K562 (cell line): ENCODE results near the gene PUSL1. TPM values are rescaled to one million over a fixed set of nuclear protein-coding genes. Genes with fewer than 3 reads are reported as not detected.

Experiments
- ARID2 ChIP-seq: fragments of 450-650 bp; IDR thresholded peaks from 2 replicates; pipeline ENCODE4 v1.6.1; 2017; ENCODE audit warnings: antibody characterized with exemption, mild to moderate bottlenecking
- CBFA2T3 ChIP-seq: fragments of 450-650 bp; IDR thresholded peaks from 2 replicates; pipeline ENCODE4 v1.6.1; 2017
- CREM ChIP-seq: IDR thresholded peaks from 2 replicates; pipeline ENCODE4 v1.6.1; 2014; ENCODE audit warnings: antibody characterized with exemption, low read depth
- EP400 ChIP-seq: fragments of 450-650 bp; IDR thresholded peaks from 2 replicates; pipeline ENCODE4 v1.6.1; 2017; ENCODE audit warnings: antibody characterized with exemption, mild to moderate bottlenecking, moderate library complexity
- ESRRA ChIP-seq: fragments of 450-650 bp; IDR thresholded peaks from 2 replicates; pipeline ENCODE4 v1.6.1; 2014; ENCODE audit warnings: low read depth, mild to moderate bottlenecking, moderate library complexity, borderline replicate concordance
- ETV1 ChIP-seq: fragments of 450-650 bp; conservative IDR thresholded peaks from 2 replicates; pipeline ENCODE4 v1.6.1; 2016; ENCODE audit warnings: missing genetic modification characterization, control low read depth, low read depth, missing compliant biosample characterization
- GATAD2A ChIP-seq: fragments of 450-650 bp; IDR thresholded peaks from 2 replicates; pipeline ENCODE4 v1.6.1; 2017
- GTF2B ChIP-seq: IDR thresholded peaks from 2 replicates; pipeline ENCODE4 v1.6.1; 2011; ENCODE audit not compliant: insufficient read length; ENCODE audit errors: extremely low read depth
- HIVEP1 ChIP-seq: fragments of 250-450 bp; sonication (Bioruptor Pico); IDR thresholded peaks from 2 replicates; pipeline ENCODE4 v1.4.0; 2020; ENCODE audit warnings: mild to moderate bottlenecking
- HLTF ChIP-seq: fragments of 450-650 bp; IDR thresholded peaks from 2 replicates; pipeline ENCODE4 v1.6.1; 2016
- HNRNPL ChIP-seq: fragments of 200-400 bp; formaldehyde crosslinking; IDR thresholded peaks from 2 replicates; pipeline ENCODE4 v1.6.1; 2017; ENCODE audit warnings: low read depth, mild to moderate bottlenecking, low read length
- MAX ChIP-seq: sonication (generic); formaldehyde crosslinking; IDR thresholded peaks from 2 replicates; pipeline ENCODE4 v1.9.0; 2022; ENCODE audit warnings: mild to moderate bottlenecking, missing genetic modification reagents
- MTA3 ChIP-seq: fragments of 450-650 bp; formaldehyde crosslinking; IDR thresholded peaks from 2 replicates; pipeline ENCODE4 v1.6.1; 2017; ENCODE audit warnings: mild to moderate bottlenecking, borderline replicate concordance
- NONO ChIP-seq, 2 experiments: fragments of 200-400 bp in 1 of 2; fragments of 450-650 bp in 1 of 2; formaldehyde crosslinking in 1 of 2; IDR thresholded peaks; 2 replicates each; pipeline ENCODE4 v1.6.1; 2017; ENCODE audit warnings: low read depth in 2 of 2, mild to moderate bottlenecking in 2 of 2, moderate library complexity in 2 of 2, low read length in 1 of 2
- NR3C1 ChIP-seq: sonication (generic); formaldehyde crosslinking; IDR thresholded peaks from 2 replicates; pipeline ENCODE4 v1.8.1; 2022; ENCODE audit warnings: missing genetic modification reagents
- PKNOX1 ChIP-seq: fragments of 450-650 bp; IDR thresholded peaks from 2 replicates; pipeline ENCODE4 v1.6.1; 2016
- SAFB2 ChIP-seq: fragments of 200-400 bp; formaldehyde crosslinking; IDR thresholded peaks from 2 replicates; pipeline ENCODE4 v1.6.1; 2018; ENCODE audit warnings: borderline replicate concordance, low read length, low read depth, moderate library complexity; ENCODE audit not compliant: severe bottlenecking
- ZFPM2 ChIP-seq: fragments of 250-450 bp; sonication (Bioruptor Pico); IDR thresholded peaks from 2 replicates; pipeline ENCODE4 v1.5.1; 2022; ENCODE audit warnings: mild to moderate bottlenecking
- ZNF232 ChIP-seq: sonication (generic); formaldehyde crosslinking; IDR thresholded peaks from 2 replicates; pipeline ENCODE4 v1.8.0; 2022; ENCODE audit warnings: mild to moderate bottlenecking, missing genetic modification reagents
- ZNF644 ChIP-seq: fragments of 200-800 bp; sonication (Bioruptor generic); IDR thresholded peaks from 2 replicates; pipeline ENCODE4 v1.6.1; 2016; ENCODE audit warnings: low read depth, missing genetic modification characterization, missing compliant biosample characterization
- polyA plus RNA-seq, 8 experiments: library from polyadenylated mRNA; depleted of rRNA in 4 of 8; stranded (reverse) in 5 of 8; unstranded in 3 of 8; fragments of >200 nt; fragmentation: Nextera tagmentation in 2 of 8; fragmentation: Illumina TruSeq in 1 of 8; extraction: Ambion mirVana in 2 of 8; extraction: Trizol in 1 of 8; gene quantifications; 2 replicates each; pipeline versions ENCODE4 v1.2.1 to v1.2.3, GENCODE V29; 2011 to 2014; ENCODE audit warnings: inconsistent platforms in 1 of 8, missing spikeins in 1 of 8
- total RNA-seq, 7 experiments: library from RNA; depleted of rRNA in 6 of 7; stranded (reverse); fragments of >200 nt in 6 of 7; fragmentation: Illumina TruSeq in 2 of 7; extraction: Trizol in 2 of 7; gene quantifications; 2 replicates each; pipeline versions ENCODE4 v1.2.1 to v1.2.3, GENCODE V29; 2011 to 2021; ENCODE audit warnings: low replicate concordance in 1 of 7
- TF ChIP-seq, protein P1 (sequence below): fragments of 250-450 bp; sonication (Bioruptor Pico); IDR thresholded peaks from 2 replicates; pipeline ENCODE4 v1.4.0; 2020; ENCODE audit warnings: mild to moderate bottlenecking
- TF ChIP-seq, protein P2 (sequence below): fragments of 250-450 bp; sonication (Bioruptor Pico); IDR thresholded peaks from 2 replicates; pipeline ENCODE4 v1.5.0; 2021
- TF ChIP-seq, protein P3 (sequence below): IDR thresholded peaks from 2 replicates; pipeline ENCODE4 v1.6.1; 2014; ENCODE audit warnings: antibody characterized with exemption

The PUSL1 gene
- total and polyA plus RNA-seq, 9 of the 15 experiments (the other 6 are each of a cell fraction or from before 2014, with no cell fraction given), result 0.62 to 86.9 (median 13.6) TPM

DNA sequence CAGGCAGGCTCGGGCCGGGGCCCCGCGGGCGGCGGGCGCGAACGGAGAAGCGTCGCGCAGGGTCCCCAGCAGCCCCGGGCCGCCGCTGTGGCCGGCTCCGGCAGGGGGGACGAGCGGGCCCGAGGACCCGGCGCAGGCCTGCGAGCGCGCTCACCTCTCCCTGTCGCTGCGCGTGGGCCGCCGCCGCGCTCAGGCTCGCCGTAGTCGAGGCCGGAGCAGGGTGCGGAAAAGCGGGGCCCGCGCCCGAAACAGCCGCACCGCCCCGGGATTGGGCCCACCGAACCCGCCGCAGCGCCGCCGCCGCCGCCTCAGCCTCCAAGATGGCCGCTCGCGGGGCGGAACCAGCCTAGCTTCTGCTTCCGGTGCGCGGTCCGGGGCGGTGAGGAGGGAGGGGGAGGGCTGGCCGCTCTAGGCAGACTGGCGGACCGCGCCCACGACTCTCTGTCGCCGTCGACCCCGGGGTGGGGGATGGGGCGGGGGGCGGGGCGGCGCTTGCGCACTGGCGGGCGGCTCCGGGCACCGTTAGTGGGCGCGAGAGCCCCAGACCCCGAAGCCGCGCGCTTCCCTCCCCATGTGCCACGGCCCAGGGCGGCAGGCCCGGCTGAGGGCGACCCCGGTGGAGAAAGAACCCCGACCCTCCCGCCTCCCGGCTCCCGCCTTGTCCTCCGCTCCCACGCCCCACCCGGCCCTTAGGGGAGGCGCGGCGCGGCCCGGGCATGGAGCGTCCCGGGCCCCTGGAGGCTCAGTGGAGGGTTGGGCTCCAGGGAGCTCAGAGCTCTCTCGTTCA lies 34.7 kb upstream of the PUSL1 start, which contains the start of gene UBE2J2 (continued):
- TF ChIP-seq, protein P1, sequence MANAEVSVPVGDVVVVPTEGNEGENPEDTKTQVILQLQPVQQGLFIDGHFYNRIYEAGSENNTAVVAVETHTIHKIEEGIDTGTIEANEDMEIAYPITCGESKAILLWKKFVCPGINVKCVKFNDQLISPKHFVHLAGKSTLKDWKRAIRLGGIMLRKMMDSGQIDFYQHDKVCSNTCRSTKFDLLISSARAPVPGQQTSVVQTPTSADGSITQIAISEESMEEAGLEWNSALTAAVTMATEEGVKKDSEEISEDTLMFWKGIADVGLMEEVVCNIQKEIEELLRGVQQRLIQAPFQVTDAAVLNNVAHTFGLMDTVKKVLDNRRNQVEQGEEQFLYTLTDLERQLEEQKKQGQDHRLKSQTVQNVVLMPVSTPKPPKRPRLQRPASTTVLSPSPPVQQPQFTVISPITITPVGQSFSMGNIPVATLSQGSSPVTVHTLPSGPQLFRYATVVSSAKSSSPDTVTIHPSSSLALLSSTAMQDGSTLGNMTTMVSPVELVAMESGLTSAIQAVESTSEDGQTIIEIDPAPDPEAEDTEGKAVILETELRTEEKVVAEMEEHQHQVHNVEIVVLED (CRISPR knock-in tag), result peak; percentile 66
- TF ChIP-seq HLTF (0 out of 2 replicates have a peak, but pooled peaks have one; percentile 13), CBFA2T3 (no peak), ZNF644 (no peak), ZFPM2 (CRISPR knock-in tag) (no peak), MAX (CRISPR knock-in tag) (peak; percentile 54; the same call in 1 of the 2 replicates), EP400 (peak; percentile 54; the same call in 1 of the 2 replicates), CREM (peak; percentile 89), ARID2 (no peak), HIVEP1 (CRISPR knock-in tag) (no peak), ZNF232 (CRISPR knock-in tag) (no peak), NR3C1 (CRISPR knock-in tag) (0 out of 2 replicates have a peak, but pooled peaks have one; percentile 30), NONO (IDR thresholded peaks at IDR 0.05; ENCODE audit: low read depth in 2 of 2, low read length in 1 of 2) (peak in 1 of 2 experiments; percentile 93; a peak in 3 of 4 replicates), GATAD2A (0 out of 2 replicates have a peak, but pooled peaks have one; percentile 35), SAFB2 (no peak), MTA3 (peak; percentile 44), ETV1 (no peak; the same call in 1 of the 2 replicates), GTF2B (no peak), ESRRA (peak; percentile 8; the same call in 1 of the 2 replicates), PKNOX1 (no peak), HNRNPL (peak; percentile 62; the same call in 1 of the 2 replicates)
- TF ChIP-seq, protein P2, sequence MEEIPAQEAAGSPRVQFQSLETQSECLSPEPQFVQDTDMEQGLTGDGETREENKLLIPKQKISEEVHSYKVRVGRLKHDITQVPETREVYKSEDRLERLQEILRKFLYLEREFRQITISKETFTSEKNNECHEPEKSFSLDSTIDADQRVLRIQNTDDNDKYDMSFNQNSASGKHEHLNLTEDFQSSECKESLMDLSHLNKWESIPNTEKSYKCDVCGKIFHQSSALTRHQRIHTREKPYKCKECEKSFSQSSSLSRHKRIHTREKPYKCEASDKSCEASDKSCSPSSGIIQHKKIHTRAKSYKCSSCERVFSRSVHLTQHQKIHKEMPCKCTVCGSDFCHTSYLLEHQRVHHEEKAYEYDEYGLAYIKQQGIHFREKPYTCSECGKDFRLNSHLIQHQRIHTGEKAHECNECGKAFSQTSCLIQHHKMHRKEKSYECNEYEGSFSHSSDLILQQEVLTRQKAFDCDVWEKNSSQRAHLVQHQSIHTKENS (CRISPR knock-in tag), result no peak
- TF ChIP-seq, protein P3, sequence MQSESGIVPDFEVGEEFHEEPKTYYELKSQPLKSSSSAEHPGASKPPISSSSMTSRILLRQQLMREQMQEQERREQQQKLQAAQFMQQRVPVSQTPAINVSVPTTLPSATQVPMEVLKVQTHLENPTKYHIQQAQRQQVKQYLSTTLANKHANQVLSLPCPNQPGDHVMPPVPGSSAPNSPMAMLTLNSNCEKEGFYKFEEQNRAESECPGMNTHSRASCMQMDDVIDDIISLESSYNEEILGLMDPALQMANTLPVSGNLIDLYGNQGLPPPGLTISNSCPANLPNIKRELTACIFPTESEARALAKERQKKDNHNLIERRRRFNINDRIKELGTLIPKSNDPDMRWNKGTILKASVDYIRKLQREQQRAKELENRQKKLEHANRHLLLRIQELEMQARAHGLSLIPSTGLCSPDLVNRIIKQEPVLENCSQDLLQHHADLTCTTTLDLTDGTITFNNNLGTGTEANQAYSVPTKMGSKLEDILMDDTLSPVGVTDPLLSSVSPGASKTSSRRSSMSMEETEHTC, result no peak
